K562 (cell line): ENCODE data around the gene TCAP. TPM values are rescaled to one million over a fixed set of nuclear protein-coding genes. Genes with fewer than 3 reads are reported as not detected.
A peak's percentile ranks its signal among the peaks of the same experiment; 100 is the strongest.

Experiments used
- ATAC-seq: fragments of 200-7000 bp; cut with Tn5 transposase; 3 replicates; pipeline ENCODE4 v1.9.1; 2020; ENCODE audit warnings: moderate library complexity
- BruUV-seq: library from RNA; stranded (reverse); fragments of 400-500 nt; replicated peaks from 2 replicates; lab custom pipeline; 2021; lab: Mats Ljungman, UMichigan
- CTCF ChIA-PET: fragments of 300-600 bp; formaldehyde crosslinking; extraction: SDS; loops from one replicate; lab custom pipeline; 2021; ENCODE audit warnings: low intra/inter-chr PET ratio; lab: Yijun Ruan, JAX
- POLR2A ChIA-PET: fragments of 300-600, 350-650 bp; sonication (Branson Sonifier 250); formaldehyde crosslinking; extraction: SDS; loops from one replicate; lab custom pipeline; 2021; ENCODE audit warnings: antibody characterized with exemption, inconsistent platforms; lab: Yijun Ruan, JAX
- DNase-seq, 4 experiments: peaks; one replicate each; pipeline versions ENCODE4 v3.0.0 to v3.0.0-alpha.2; 2011 to 2018; ENCODE audit warnings: low spot score in 3 of 4, mixed read lengths in 3 of 4; ENCODE audit errors: extremely low read depth in 1 of 4
- FAIRE-seq: peaks from 2 replicates; lab custom pipeline; 2011; peaks lifted over from hg19 to GRCh38; lab: Jason Lieb, UNC
- H2AFZ ChIP-seq: 2 replicates; pipeline ENCODE4 v1.6.0; 2011; ENCODE audit warnings: low read depth, low read length, control low read depth, inconsistent platforms
- H3K27ac ChIP-seq: fragments of 200-600 bp; 3 replicates; pipeline ENCODE4 v1.8.0; 2011; ENCODE audit warnings: low read depth, mild to moderate bottlenecking, control low read depth, inconsistent platforms, low read length, moderate library complexity, mixed read lengths; ENCODE audit errors: extremely low read depth
- H3K27me3 ChIP-seq, 2 experiments: fragments of 300-600 bp in 1 of 2; 2 replicates in 1 of 2; 3 replicates in 1 of 2; pipeline versions ENCODE4 v1.6.0 to v1.8.0; 2011; ENCODE audit warnings: inconsistent platforms in 2 of 2, low read length in 2 of 2, mild to moderate bottlenecking in 1 of 2, mixed read lengths in 1 of 2, moderate library complexity in 1 of 2; ENCODE audit not compliant: control insufficient read depth in 2 of 2, insufficient read depth in 2 of 2
- H3K36me3 ChIP-seq: fragments of 300-600 bp; 3 replicates; pipeline ENCODE4 v1.8.0; 2011; ENCODE audit warnings: mild to moderate bottlenecking, low read length, inconsistent platforms; ENCODE audit not compliant: control insufficient read depth, insufficient read depth
- H3K4me1 ChIP-seq, 2 experiments: fragments of 200-600 bp in 1 of 2; replicated peaks in 1 of 2; 2 replicates in 1 of 2; 3 replicates in 1 of 2; pipeline versions ENCODE4 v1.5.1 to v1.8.0; 2011; ENCODE audit warnings: inconsistent platforms in 2 of 2, low read length in 2 of 2, mild to moderate bottlenecking in 1 of 2, mixed read lengths in 1 of 2, moderate library complexity in 1 of 2; ENCODE audit not compliant: control insufficient read depth in 2 of 2, insufficient read depth in 2 of 2
- H3K4me2 ChIP-seq: 2 replicates; pipeline ENCODE4 v1.6.1; 2011; ENCODE audit warnings: low read length, control low read depth, inconsistent platforms, mixed read lengths; ENCODE audit not compliant: insufficient read depth
- H3K4me3 ChIP-seq: fragments of 200-600 bp; sonication (generic), shearing (Covaris generic); 2 replicates; pipeline ENCODE4 v1.5.1; 2016; ENCODE audit warnings: control low read depth, inconsistent platforms
- H3K79me2 ChIP-seq: fragments of 200-600 bp; 3 replicates; pipeline ENCODE4 v1.8.0; 2011; ENCODE audit warnings: low read length, inconsistent platforms; ENCODE audit not compliant: control insufficient read depth, insufficient read depth
- H3K9ac ChIP-seq, 2 experiments: 2 replicates each; pipeline versions ENCODE4 v1.6.0 to v1.6.1; 2011; ENCODE audit warnings: low read depth in 2 of 2, low read length in 2 of 2, control low read depth in 1 of 2, inconsistent platforms in 1 of 2, mild to moderate bottlenecking in 1 of 2, mixed read lengths in 1 of 2; ENCODE audit not compliant: insufficient read depth in 1 of 2
- H3K9me1 ChIP-seq: one replicate; pipeline ENCODE4 v1.6.0; 2011; ENCODE audit warnings: inconsistent platforms, mild to moderate bottlenecking, low read length, moderate library complexity; ENCODE audit not compliant: control insufficient read depth, insufficient read depth
- H3K9me3 ChIP-seq: replicated peaks from 2 replicates; pipeline ENCODE4 v1.5.1; 2011; ENCODE audit warnings: low read depth, low read length, inconsistent platforms; ENCODE audit not compliant: control insufficient read depth, insufficient read depth
- H4K20me1 ChIP-seq: replicated peaks from 2 replicates; pipeline ENCODE4 v1.6.1; 2011; ENCODE audit warnings: low read length, inconsistent platforms, mixed read lengths; ENCODE audit not compliant: control insufficient read depth, insufficient read depth
- ATF2 ChIP-seq: sonication (generic); formaldehyde crosslinking; IDR thresholded peaks from 2 replicates; pipeline ENCODE4 v1.8.1; 2022; ENCODE audit warnings: missing genetic modification reagents
- CC2D1A ChIP-seq: fragments of 450-650 bp; IDR thresholded peaks from 2 replicates; pipeline ENCODE4 v1.6.1; 2017; ENCODE audit warnings: mild to moderate bottlenecking
- CREM ChIP-seq: IDR thresholded peaks from 2 replicates; pipeline ENCODE4 v1.6.1; 2014; ENCODE audit warnings: antibody characterized with exemption, low read depth
- ELF2 ChIP-seq: fragments of 250-450 bp; sonication (Bioruptor Pico); IDR thresholded peaks from 2 replicates; pipeline ENCODE4 v1.5.0; 2021; ENCODE audit warnings: mild to moderate bottlenecking
- KLF1 ChIP-seq: fragments of 450-650 bp; IDR thresholded peaks from 2 replicates; pipeline ENCODE4 v1.6.1; 2016; ENCODE audit warnings: missing genetic modification characterization, missing compliant biosample characterization
- NFE2L1 ChIP-seq: fragments of 450-650 bp; IDR thresholded peaks from 2 replicates; pipeline ENCODE4 v1.6.1; 2016; ENCODE audit warnings: missing genetic modification characterization, low read depth, mild to moderate bottlenecking, missing compliant biosample characterization, moderate library complexity, borderline replicate concordance
- SFPQ ChIP-seq: fragments of 200-400 bp; formaldehyde crosslinking; IDR thresholded peaks from 2 replicates; pipeline ENCODE4 v1.6.1; 2017; ENCODE audit warnings: mild to moderate bottlenecking, low read depth, low read length, moderate library complexity
- WGBS: fragments of 100-300 bp; shearing (Covaris generic); methylation state at CpG from one replicate; pipeline ENCODE4 v1.1.6; 2016; ENCODE audit warnings: low coverage, mixed read lengths; ENCODE audit not compliant: insufficient coverage; ENCODE audit errors: missing lambda C conversion rate; 5-methylcytosine and 5-hydroxymethylcytosine counted together
- in situ Hi-C: fragments of 300-500 bp; cut with MboI; formaldehyde crosslinking; loops from 4 replicates; pipeline ENCODE4 v1.15.0; 2018; ENCODE audit warnings: inconsistent platforms, mixed read lengths
- intact Hi-C: fragments of 100-400 bp; cut with micrococcal nuclease; formaldehyde crosslinking; loops from 2 replicates; pipeline ENCODE4 v1.14.2; 2022
- polyA plus RNA-seq, 8 experiments: library from polyadenylated mRNA; depleted of rRNA in 4 of 8; stranded (reverse) in 5 of 8; unstranded in 3 of 8; fragments of >200 nt; fragmentation: Nextera tagmentation in 2 of 8; fragmentation: Illumina TruSeq in 1 of 8; extraction: Ambion mirVana in 2 of 8; extraction: Trizol in 1 of 8; gene quantifications; 2 replicates each; pipeline versions ENCODE4 v1.2.1 to v1.2.3, GENCODE V29; 2011 to 2014; ENCODE audit warnings: inconsistent platforms in 1 of 8, missing spikeins in 1 of 8
- total RNA-seq, 7 experiments: library from RNA; depleted of rRNA in 6 of 7; stranded (reverse); fragments of >200 nt in 6 of 7; fragmentation: Illumina TruSeq in 2 of 7; extraction: Trizol in 2 of 7; gene quantifications; 2 replicates each; pipeline versions ENCODE4 v1.2.1 to v1.2.3, GENCODE V29; 2011 to 2021; ENCODE audit warnings: low replicate concordance in 1 of 7
- TF ChIP-seq, protein P1 (sequence below): fragments of 250-450 bp; sonication (Bioruptor Pico); IDR thresholded peaks from 2 replicates; pipeline ENCODE4 v1.5.0; 2021; ENCODE audit warnings: mild to moderate bottlenecking, borderline replicate concordance
- TF ChIP-seq, protein P2 (sequence below): sonication (generic); formaldehyde crosslinking; IDR thresholded peaks from 2 replicates; pipeline ENCODE4 v1.8.0; 2023; ENCODE audit warnings: mild to moderate bottlenecking, missing genetic modification reagents

The TCAP gene
- total and polyA plus RNA-seq, 9 of the 15 experiments (the other 6 are each of a cell fraction or from before 2014, with no cell fraction given), result 0.33 to 1.4 (median 0.82) TPM; not detected in 2

- WGBS, result 2% methylated on average over 51 of the region's 69 CpGs
- in situ Hi-C loops, result no loop called here
- Histone ChIP-seq H3K4me1 (peaks cover 58% of the 10 kb centered on the region in 2 experiments), H3K36me3 (peaks cover 11% of the 10 kb centered on the region; the same call in 2 of the 3 replicates), H4K20me1 (peaks cover 16% of the 10 kb centered on the region; the same call in 1 of the 2 replicates), H3K9me1 (no peaks in the 10 kb centered on the region), H3K4me3 (peak within 1 kb of the TSS; percentile 78), H2AFZ (peak within 1 kb of the TSS; percentile 89), H3K79me2 (peaks cover 51% of the 10 kb centered on the region), H3K9me3 (no peaks in the 10 kb centered on the region), H3K27ac (peak within 1 kb of the TSS; percentile 91), H3K27me3 (no peaks in the 10 kb centered on the region), H3K4me2 (peak within 1 kb of the TSS; percentile 94), H3K9ac (peak within 1 kb of the TSS; percentile 86 to 96)
- intact Hi-C loops, result no loop called here
- ATAC-seq (peak; percentile 94), DNase-seq (peak; percentile 92 to 93 (median 92)), FAIRE-seq (peak; percentile 67)
- BruUV-seq, result no TSS peak
- CTCF ChIA-PET, result no interaction called here
- POLR2A ChIA-PET, result interaction anchor here (0.6 to 1.5 kb wide), 10 partner anchors 10 to 108 kb away, joined by 3 to 9 read pairs (median 4); partner anchors contain the start of gene TCAP
- TF ChIP-seq, protein P1, sequence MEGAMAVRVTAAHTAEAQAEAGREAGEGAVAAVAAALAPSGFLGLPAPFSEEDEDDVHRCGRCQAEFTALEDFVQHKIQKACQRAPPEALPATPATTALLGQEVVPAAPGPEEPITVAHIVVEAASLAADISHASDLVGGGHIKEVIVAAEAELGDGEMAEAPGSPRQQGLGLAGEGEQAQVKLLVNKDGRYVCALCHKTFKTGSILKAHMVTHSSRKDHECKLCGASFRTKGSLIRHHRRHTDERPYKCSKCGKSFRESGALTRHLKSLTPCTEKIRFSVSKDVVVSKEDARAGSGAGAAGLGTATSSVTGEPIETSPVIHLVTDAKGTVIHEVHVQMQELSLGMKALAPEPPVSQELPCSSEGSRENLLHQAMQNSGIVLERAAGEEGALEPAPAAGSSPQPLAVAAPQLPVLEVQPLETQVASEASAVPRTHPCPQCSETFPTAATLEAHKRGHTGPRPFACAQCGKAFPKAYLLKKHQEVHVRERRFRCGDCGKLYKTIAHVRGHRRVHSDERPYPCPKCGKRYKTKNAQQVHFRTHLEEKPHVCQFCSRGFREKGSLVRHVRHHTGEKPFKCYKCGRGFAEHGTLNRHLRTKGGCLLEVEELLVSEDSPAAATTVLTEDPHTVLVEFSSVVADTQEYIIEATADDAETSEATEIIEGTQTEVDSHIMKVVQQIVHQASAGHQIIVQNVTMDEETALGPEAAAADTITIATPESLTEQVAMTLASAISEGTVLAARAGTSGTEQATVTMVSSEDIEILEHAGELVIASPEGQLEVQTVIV, result no peak
- TF ChIP-seq CC2D1A (no peak), ELF2 (CRISPR knock-in tag) (peak; percentile 80), ATF2 (CRISPR knock-in tag) (no peak), CREM (peak; percentile 76), SFPQ (no peak), NFE2L1 (tag) (no peak), KLF1 (tag) (peak; percentile 33; the same call in 1 of the 2 replicates)
- TF ChIP-seq, protein P2, sequence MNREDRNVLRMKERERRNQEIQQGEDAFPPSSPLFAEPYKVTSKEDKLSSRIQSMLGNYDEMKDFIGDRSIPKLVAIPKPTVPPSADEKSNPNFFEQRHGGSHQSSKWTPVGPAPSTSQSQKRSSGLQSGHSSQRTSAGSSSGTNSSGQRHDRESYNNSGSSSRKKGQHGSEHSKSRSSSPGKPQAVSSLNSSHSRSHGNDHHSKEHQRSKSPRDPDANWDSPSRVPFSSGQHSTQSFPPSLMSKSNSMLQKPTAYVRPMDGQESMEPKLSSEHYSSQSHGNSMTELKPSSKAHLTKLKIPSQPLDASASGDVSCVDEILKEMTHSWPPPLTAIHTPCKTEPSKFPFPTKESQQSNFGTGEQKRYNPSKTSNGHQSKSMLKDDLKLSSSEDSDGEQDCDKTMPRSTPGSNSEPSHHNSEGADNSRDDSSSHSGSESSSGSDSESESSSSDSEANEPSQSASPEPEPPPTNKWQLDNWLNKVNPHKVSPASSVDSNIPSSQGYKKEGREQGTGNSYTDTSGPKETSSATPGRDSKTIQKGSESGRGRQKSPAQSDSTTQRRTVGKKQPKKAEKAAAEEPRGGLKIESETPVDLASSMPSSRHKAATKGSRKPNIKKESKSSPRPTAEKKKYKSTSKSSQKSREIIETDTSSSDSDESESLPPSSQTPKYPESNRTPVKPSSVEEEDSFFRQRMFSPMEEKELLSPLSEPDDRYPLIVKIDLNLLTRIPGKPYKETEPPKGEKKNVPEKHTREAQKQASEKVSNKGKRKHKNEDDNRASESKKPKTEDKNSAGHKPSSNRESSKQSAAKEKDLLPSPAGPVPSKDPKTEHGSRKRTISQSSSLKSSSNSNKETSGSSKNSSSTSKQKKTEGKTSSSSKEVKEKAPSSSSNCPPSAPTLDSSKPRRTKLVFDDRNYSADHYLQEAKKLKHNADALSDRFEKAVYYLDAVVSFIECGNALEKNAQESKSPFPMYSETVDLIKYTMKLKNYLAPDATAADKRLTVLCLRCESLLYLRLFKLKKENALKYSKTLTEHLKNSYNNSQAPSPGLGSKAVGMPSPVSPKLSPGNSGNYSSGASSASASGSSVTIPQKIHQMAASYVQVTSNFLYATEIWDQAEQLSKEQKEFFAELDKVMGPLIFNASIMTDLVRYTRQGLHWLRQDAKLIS (CRISPR knock-in tag), result 0 out of 2 replicates have a peak, but pooled peaks have one; percentile 36
These were observed 28.0 kb upstream of the TCAP start, which contains the start of gene STARD3 for GRCh38 chr17:39636927-39637736. Gene STARD3, plus strand, starts transcription at chr17:39637144. Its CDS starts 16,388 bp downstream, at chr17:39653532.
